Neural cell (in vitro differentiated cells): ENCODE data around the gene OR51B6. TPM values are rescaled to one million over a fixed set of nuclear protein-coding genes. Genes with fewer than 3 reads are reported as not detected.

Experiments
- H2AFZ ChIP-seq: fragments of 200-600, 300-800 bp; sonication (generic), shearing (Covaris generic); 2 replicates; pipeline ENCODE4 v1.6.0; 2014; ENCODE audit warnings: low read depth, mild to moderate bottlenecking, antibody characterized with exemption, low read length, moderate library complexity
- H3F3A ChIP-seq: fragments of 200-600 bp; shearing (Covaris generic); 2 replicates; pipeline ENCODE4 v1.6.1; 2016; ENCODE audit warnings: mild to moderate bottlenecking, moderate library complexity, mixed read lengths, antibody characterized with exemption, low read length; ENCODE audit not compliant: insufficient read depth, poor library complexity, severe bottlenecking
- H3K27ac ChIP-seq: fragments of 200-600, 300-800 bp; sonication (generic), shearing (Covaris generic); 2 replicates; pipeline ENCODE4 v1.5.1; 2014; ENCODE audit warnings: mild to moderate bottlenecking, low read length, moderate library complexity
- H3K27me3 ChIP-seq: fragments of 300-800, 200-600 bp; sonication (generic), shearing (Covaris generic); 2 replicates; pipeline ENCODE4 v1.6.0; 2014; ENCODE audit warnings: mild to moderate bottlenecking, low read depth, low read length, moderate library complexity; ENCODE audit not compliant: insufficient read depth
- H3K36me3 ChIP-seq: fragments of 300-800, 200-600 bp; sonication (generic), shearing (Covaris generic); 2 replicates; pipeline ENCODE4 v1.5.1; 2014; ENCODE audit warnings: mild to moderate bottlenecking, antibody characterized with exemption, low read length, moderate library complexity; ENCODE audit not compliant: insufficient read depth
- H3K4me2 ChIP-seq: fragments of 300-800, 200-600 bp; sonication (generic), shearing (Covaris generic); 2 replicates; pipeline ENCODE4 v1.6.0; 2014; ENCODE audit warnings: mild to moderate bottlenecking, low read length
- H3K4me3 ChIP-seq: fragments of 300-800, 200-600 bp; sonication (generic), shearing (Covaris generic); 2 replicates; pipeline ENCODE4 v1.5.1; 2014; ENCODE audit warnings: mild to moderate bottlenecking, low read length, moderate library complexity
- H3K79me2 ChIP-seq: fragments of 200-600 bp; shearing (Covaris generic); replicated peaks from 2 replicates; pipeline ENCODE4 v1.6.0; 2014; ENCODE audit warnings: mild to moderate bottlenecking, low read length, moderate library complexity; ENCODE audit not compliant: insufficient read depth
- H3K9ac ChIP-seq: fragments of 300-800, 200-600 bp; sonication (generic), shearing (Covaris generic); 2 replicates; pipeline ENCODE4 v1.6.1; 2016; ENCODE audit warnings: mild to moderate bottlenecking, low read length, mixed read lengths
- H3K9me2 ChIP-seq: fragments of 200-600 bp; shearing (Covaris generic); 2 replicates; pipeline ENCODE4 v1.6.1; 2016; ENCODE audit warnings: mild to moderate bottlenecking, low read length, mixed read lengths; ENCODE audit not compliant: insufficient read depth
- H3K9me3 ChIP-seq: fragments of 200-600, 300-800 bp; sonication (generic), shearing (Covaris generic); 2 replicates; pipeline ENCODE4 v1.6.1; 2016; ENCODE audit warnings: mild to moderate bottlenecking, mixed run types, low read length, moderate library complexity, mixed read lengths
- H4K20me1 ChIP-seq: fragments of 200-600 bp; shearing (Covaris generic); 2 replicates; pipeline ENCODE4 v1.6.1; 2016; ENCODE audit warnings: mild to moderate bottlenecking, mixed run types; ENCODE audit not compliant: insufficient read depth
- EP300 ChIP-seq: fragments of 450-650 bp; conservative IDR thresholded peaks from 2 replicates; pipeline ENCODE4 v1.6.1; 2014; ENCODE audit warnings: antibody characterized with exemption, mild to moderate bottlenecking, moderate library complexity; ENCODE audit not compliant: poor library complexity, severe bottlenecking
- EZH2 ChIP-seq: fragments of 200-600, 300-800 bp; shearing (Covaris generic), sonication (generic); IDR thresholded peaks from 2 replicates; pipeline ENCODE4 v1.6.1; 2014; ENCODE audit warnings: antibody characterized with exemption, low read length, borderline replicate concordance, mild to moderate bottlenecking; ENCODE audit not compliant: insufficient read depth, poor library complexity, severe bottlenecking
- POLR2AphosphoS5 ChIP-seq: IDR thresholded peaks from 2 replicates; pipeline ENCODE4 v1.6.1; 2012
- RAD21 ChIP-seq: fragments of 450-650 bp; conservative IDR thresholded peaks from 2 replicates; pipeline ENCODE4 v1.6.1; 2014; ENCODE audit warnings: antibody characterized with exemption, mild to moderate bottlenecking, moderate library complexity
- REST ChIP-seq: IDR thresholded peaks from 2 replicates; pipeline ENCODE4 v1.6.1; 2012; ENCODE audit warnings: borderline replicate concordance
- SMC3 ChIP-seq: fragments of 450-650 bp; conservative IDR thresholded peaks from 2 replicates; pipeline ENCODE4 v1.6.1; 2014; ENCODE audit warnings: antibody characterized with exemption, mild to moderate bottlenecking, moderate library complexity; ENCODE audit not compliant: poor library complexity
- TAF1 ChIP-seq: IDR thresholded peaks from 2 replicates; pipeline ENCODE4 v1.6.1; 2012; ENCODE audit warnings: low read depth
- polyA plus RNA-seq: library from polyadenylated mRNA; depleted of rRNA; stranded (reverse); fragments of >200 nt; gene quantifications from 2 replicates; pipeline ENCODE4 v1.2.3, GENCODE V29; 2014
- TF ChIP-seq, protein P1 (sequence below): fragments of 450-650 bp; IDR thresholded peaks from 2 replicates; pipeline ENCODE4 v1.5.1; 2014; ENCODE audit warnings: antibody characterized with exemption, mild to moderate bottlenecking, moderate library complexity; ENCODE audit not compliant: poor library complexity, severe bottlenecking

OR51B6 gene
- polyA plus RNA-seq, 1 donor from 2014 or later, result not detected

- Histone ChIP-seq H3K9me3 (peaks cover 3% of the 10 kb centered on the region), H3K9me2 (no peaks in the 10 kb centered on the region), H3K9ac (no peak overlapping the region), H3K27me3 (no peaks in the 10 kb centered on the region), H3K4me3 (no peak overlapping the region), H2AFZ (no peak overlapping the region), H3F3A (no peaks in the 10 kb centered on the region), H4K20me1 (no peaks in the 10 kb centered on the region), H3K79me2 (no peaks in the 10 kb centered on the region), H3K27ac (no peak overlapping the region), H3K4me2 (no peak overlapping the region), H3K36me3 (no peaks in the 10 kb centered on the region)
- TF ChIP-seq SMC3 (peak; percentile 83), RAD21 (peak; percentile 86), EZH2 (no peak), TAF1 (no peak), REST (no peak), POLR2AphosphoS5 (no peak), EP300 (no peak)
- TF ChIP-seq, protein P1, sequence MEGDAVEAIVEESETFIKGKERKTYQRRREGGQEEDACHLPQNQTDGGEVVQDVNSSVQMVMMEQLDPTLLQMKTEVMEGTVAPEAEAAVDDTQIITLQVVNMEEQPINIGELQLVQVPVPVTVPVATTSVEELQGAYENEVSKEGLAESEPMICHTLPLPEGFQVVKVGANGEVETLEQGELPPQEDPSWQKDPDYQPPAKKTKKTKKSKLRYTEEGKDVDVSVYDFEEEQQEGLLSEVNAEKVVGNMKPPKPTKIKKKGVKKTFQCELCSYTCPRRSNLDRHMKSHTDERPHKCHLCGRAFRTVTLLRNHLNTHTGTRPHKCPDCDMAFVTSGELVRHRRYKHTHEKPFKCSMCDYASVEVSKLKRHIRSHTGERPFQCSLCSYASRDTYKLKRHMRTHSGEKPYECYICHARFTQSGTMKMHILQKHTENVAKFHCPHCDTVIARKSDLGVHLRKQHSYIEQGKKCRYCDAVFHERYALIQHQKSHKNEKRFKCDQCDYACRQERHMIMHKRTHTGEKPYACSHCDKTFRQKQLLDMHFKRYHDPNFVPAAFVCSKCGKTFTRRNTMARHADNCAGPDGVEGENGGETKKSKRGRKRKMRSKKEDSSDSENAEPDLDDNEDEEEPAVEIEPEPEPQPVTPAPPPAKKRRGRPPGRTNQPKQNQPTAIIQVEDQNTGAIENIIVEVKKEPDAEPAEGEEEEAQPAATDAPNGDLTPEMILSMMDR, result peak; percentile 79
These were observed 18.5 kb downstream of the OR51B6 start for GRCh38 chr11:5369789-5370188.

- Histone ChIP-seq H3K9me2 (no peaks in the 10 kb centered on the region), H3K9ac (no peak overlapping the region), H3K79me2 (no peaks in the 10 kb centered on the region), H3F3A (no peaks in the 10 kb centered on the region), H3K27me3 (no peaks in the 10 kb centered on the region), H3K4me2 (no peak overlapping the region), H3K9me3 (no peaks in the 10 kb centered on the region), H4K20me1 (no peaks in the 10 kb centered on the region), H2AFZ (no peak overlapping the region), H3K36me3 (no peaks in the 10 kb centered on the region), H3K4me3 (no peak overlapping the region), H3K27ac (no peak overlapping the region)
- TF ChIP-seq SMC3 (peak; percentile 52), EP300 (no peak)
- TF ChIP-seq, protein P1, result peak; percentile 45
These were observed 29.5 kb downstream of the OR51B6 start for GRCh38 chr11:5380740-5381342.
